Measurements from ENCODE around the gene KCNMB2. TPM values are rescaled to one million over a fixed set of nuclear protein-coding genes. Genes with fewer than 3 reads are reported as not detected.

Gene KCNMB2
- total RNA-seq, 4 donors from 2014 or later, result not detected

GRCh38 chr3:178880274-178880673 lies 344.0 kb downstream of the KCNMB2 start:
- Histone ChIP-seq H3K9me3 (no peaks in the 10 kb centered on the region), H3K27ac (no peak overlapping the region), H3K36me3 (no peaks in the 10 kb centered on the region), H3K4me1 (no peaks in the 10 kb centered on the region), H3K27me3 (no peaks in the 10 kb centered on the region), H3K4me3 (no peak overlapping the region)
- no peak for TF ChIP-seq CTCF (IDR thresholded peaks at IDR 0.05)
- TF ChIP-seq EP300 (IDR thresholded peaks at IDR 0.05), result no peak
- no peak for TF ChIP-seq POLR2A (IDR thresholded peaks at IDR 0.05)
- DNase-seq (ENCODE audit: low spot score in 2 of 2), result no peak
- WGBS, 2 donors, result 76 to 79% methylated on average over 1 of the region's 1 CpG

Measured in tibial nerve (tissue), 4 donors.